ENCODE results near the gene ATP2C2.

ATP2C2 gene, protein sequence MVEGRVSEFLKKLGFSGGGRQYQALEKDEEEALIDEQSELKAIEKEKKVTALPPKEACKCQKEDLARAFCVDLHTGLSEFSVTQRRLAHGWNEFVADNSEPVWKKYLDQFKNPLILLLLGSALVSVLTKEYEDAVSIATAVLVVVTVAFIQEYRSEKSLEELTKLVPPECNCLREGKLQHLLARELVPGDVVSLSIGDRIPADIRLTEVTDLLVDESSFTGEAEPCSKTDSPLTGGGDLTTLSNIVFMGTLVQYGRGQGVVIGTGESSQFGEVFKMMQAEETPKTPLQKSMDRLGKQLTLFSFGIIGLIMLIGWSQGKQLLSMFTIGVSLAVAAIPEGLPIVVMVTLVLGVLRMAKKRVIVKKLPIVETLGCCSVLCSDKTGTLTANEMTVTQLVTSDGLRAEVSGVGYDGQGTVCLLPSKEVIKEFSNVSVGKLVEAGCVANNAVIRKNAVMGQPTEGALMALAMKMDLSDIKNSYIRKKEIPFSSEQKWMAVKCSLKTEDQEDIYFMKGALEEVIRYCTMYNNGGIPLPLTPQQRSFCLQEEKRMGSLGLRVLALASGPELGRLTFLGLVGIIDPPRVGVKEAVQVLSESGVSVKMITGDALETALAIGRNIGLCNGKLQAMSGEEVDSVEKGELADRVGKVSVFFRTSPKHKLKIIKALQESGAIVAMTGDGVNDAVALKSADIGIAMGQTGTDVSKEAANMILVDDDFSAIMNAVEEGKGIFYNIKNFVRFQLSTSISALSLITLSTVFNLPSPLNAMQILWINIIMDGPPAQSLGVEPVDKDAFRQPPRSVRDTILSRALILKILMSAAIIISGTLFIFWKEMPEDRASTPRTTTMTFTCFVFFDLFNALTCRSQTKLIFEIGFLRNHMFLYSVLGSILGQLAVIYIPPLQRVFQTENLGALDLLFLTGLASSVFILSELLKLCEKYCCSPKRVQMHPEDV

DNA sequence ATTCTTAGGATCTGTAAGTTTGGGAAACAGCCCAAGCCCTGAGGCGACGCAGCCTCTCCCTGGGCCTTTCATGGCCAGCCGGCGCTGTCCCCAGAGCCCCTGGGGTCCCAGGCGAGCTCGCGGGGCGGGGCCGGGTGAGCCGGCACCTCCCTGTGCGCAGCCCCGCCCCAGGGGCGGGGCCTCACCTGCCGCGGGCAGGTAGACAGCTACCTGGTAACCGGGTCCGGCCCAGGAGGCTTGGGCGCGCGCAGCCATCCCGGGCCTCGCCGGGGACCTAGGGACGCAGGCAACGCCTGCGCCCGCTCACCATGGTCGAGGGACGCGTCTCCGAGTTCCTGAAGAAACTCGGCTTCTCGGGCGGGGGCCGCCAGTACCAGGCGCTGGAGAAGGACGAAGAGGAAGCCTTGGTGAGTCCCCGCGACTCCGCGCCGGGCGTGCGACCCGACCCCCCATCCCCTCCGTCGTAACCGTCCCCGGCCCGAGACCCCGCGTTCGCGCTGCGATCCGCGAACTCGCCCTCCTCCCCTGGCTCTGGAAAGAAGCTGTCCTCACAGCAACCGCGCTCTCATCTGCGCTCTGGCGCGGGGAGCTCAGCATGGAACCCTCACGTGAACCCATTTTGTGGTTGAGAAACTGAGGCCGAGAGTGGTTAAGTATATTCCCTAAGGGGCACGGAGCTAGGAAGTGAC, at the start of gene ATP2C2:
ATP2C2 (plus strand) TSS at position 231 of the 689 bp plus-strand sequence; CDS start at position 309, 78 bp downstream.
- no peak for DNase-seq (ENCODE audit: low read depth, low spot score)
- TF ChIP-seq, protein P1, sequence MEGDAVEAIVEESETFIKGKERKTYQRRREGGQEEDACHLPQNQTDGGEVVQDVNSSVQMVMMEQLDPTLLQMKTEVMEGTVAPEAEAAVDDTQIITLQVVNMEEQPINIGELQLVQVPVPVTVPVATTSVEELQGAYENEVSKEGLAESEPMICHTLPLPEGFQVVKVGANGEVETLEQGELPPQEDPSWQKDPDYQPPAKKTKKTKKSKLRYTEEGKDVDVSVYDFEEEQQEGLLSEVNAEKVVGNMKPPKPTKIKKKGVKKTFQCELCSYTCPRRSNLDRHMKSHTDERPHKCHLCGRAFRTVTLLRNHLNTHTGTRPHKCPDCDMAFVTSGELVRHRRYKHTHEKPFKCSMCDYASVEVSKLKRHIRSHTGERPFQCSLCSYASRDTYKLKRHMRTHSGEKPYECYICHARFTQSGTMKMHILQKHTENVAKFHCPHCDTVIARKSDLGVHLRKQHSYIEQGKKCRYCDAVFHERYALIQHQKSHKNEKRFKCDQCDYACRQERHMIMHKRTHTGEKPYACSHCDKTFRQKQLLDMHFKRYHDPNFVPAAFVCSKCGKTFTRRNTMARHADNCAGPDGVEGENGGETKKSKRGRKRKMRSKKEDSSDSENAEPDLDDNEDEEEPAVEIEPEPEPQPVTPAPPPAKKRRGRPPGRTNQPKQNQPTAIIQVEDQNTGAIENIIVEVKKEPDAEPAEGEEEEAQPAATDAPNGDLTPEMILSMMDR (IDR thresholded peaks at IDR 0.05; ENCODE audit: low read depth, low read length): no peak
- in situ Hi-C loops (cut with HindIII; ENCODE audit: low sequenced_read_pairs): no loop called here
- H3K4me3 ChIP-seq (ENCODE audit: low read depth, low read length): no peak within 1 kb of the TSS

GRCh38 chr16:84319146-84319760, 49.1 kb upstream of the ATP2C2 start:
- no peak overlapping the region for H3K4me3 ChIP-seq (ENCODE audit: low read depth, low read length)
- TF ChIP-seq, protein P1 (IDR thresholded peaks at IDR 0.05; ENCODE audit: low read depth, low read length): no peak
- DNase-seq (ENCODE audit: low read depth, low spot score): no peak
- in situ Hi-C loops (cut with HindIII; ENCODE audit: low sequenced_read_pairs): no loop called here

DNA sequence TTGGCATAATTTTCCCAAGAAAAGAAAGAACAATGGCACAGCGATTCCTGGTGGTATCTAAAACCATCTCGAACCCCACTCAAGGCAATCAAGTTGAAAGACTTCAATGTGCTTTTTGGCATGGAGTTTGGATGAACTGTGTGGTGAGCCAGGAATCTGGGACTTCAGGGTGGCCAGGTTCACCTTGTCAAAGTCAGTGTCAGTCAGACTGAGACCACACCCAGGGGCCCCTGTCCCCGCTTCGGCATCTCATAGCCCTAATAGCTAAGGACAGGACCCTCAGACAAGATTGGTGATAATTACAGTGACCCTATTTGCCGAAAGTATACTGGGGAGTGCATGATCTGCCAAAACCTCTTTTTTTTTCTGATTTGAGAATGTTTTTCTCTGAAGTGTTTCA, 47.8 kb upstream of the ATP2C2 start:
- no peak overlapping the region for H3K4me3 ChIP-seq (ENCODE audit: low read depth, low read length)
- TF ChIP-seq, protein P1 (IDR thresholded peaks at IDR 0.05; ENCODE audit: low read depth, low read length): no peak
- in situ Hi-C loops (cut with HindIII; ENCODE audit: low sequenced_read_pairs): no loop called here
- DNase-seq (ENCODE audit: low read depth, low spot score): no peak

DNA sequence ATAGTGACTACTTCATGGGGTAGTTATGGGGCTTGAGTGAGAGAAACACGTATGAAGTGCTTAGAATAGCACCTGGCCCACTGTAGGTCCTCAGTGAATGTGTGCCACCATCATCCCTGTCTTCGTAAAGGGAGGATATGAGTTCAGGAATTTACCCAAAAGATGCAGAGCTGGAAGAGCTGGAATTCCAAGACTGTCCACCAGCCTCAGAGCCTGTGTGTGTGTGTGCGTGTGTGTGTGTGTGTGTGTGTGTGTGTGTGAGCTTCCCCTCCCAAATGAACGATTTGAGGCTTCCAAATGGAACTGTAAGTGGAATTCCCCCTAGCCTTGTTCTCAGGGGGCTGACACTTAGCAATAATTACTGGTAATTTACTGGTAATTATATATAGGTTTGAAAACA, 46.4 kb upstream of the ATP2C2 start:
- in situ Hi-C loops (cut with HindIII; ENCODE audit: low sequenced_read_pairs): no loop called here

GRCh38 chr16:84322749-84323148, 45.6 kb upstream of the ATP2C2 start:
- DNase-seq (ENCODE audit: low read depth, low spot score): no peak
- TF ChIP-seq, protein P1 (IDR thresholded peaks at IDR 0.05; ENCODE audit: low read depth, low read length): no peak
- H3K4me3 ChIP-seq (ENCODE audit: low read depth, low read length): no peak overlapping the region
- in situ Hi-C loops (cut with HindIII; ENCODE audit: low sequenced_read_pairs): no loop called here

More for the DNA sequence above, 46.4 kb upstream of the ATP2C2 start:
- no peak for DNase-seq (ENCODE audit: low read depth, low spot score)
- H3K4me3 ChIP-seq (ENCODE audit: low read depth, low read length): no peak overlapping the region
- TF ChIP-seq, protein P1 (IDR thresholded peaks at IDR 0.05; ENCODE audit: low read depth, low read length): no peak

DNA sequence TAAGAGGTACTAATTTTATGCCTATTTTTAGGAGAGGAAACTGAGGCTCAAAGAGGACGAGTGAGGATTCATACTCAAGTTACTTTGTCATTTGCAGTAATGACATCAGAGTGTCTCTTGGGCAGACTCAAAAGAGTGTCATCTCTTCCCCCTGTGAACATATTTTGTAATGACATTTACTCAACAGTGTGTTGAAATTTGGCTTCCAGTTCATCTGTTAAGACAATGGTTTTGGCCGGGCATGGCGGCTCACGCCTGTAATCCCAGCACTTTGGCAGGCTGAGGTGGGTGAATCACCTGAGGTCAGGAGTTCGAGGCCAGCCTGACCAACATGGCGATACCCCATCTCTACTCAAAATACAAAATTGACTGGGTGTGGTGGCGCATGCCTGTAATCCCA, 44.7 kb upstream of the ATP2C2 start:
- in situ Hi-C loops (cut with HindIII; ENCODE audit: low sequenced_read_pairs): no loop called here
- DNase-seq (ENCODE audit: low read depth, low spot score): no peak
- TF ChIP-seq, protein P1 (IDR thresholded peaks at IDR 0.05; ENCODE audit: low read depth, low read length): no peak
- H3K4me3 ChIP-seq (ENCODE audit: low read depth, low read length): no peak overlapping the region

Data from astrocyte of the spinal cord (primary cell).